Central memory CD8-positive, alpha-beta T cell (primary cell): ENCODE measurements around the gene EML6.
A peak's percentile ranks its signal among the peaks of the same experiment; 100 is the strongest.

Experiments used
- ATAC-seq: fragments of 150-1000 bp; cut with Tn5 transposase; replicated peaks from 2 replicates; pipeline ENCODE4 v1.10.0; 2022; ENCODE audit warnings: mild to moderate bottlenecking, moderate FRiP score, moderate number of reproducible peaks; ENCODE audit not compliant: poor library complexity, severe bottlenecking; ENCODE audit errors: extremely low read depth
- DNase-seq, 2 donors: peaks; one replicate each; pipeline ENCODE4 v3.0.0; 2021; ENCODE audit warnings: low spot score in 2 of 2
- H3K27ac Mint-ChIP-seq: one replicate; pipeline ENCODE4 v1.8.0; 2022; ENCODE audit warnings: low read depth, mild to moderate bottlenecking, moderate library complexity, mixed read lengths
- H3K27me3 Mint-ChIP-seq: one replicate; pipeline ENCODE4 v1.8.0; 2022; ENCODE audit warnings: mixed read lengths
- H3K36me3 Mint-ChIP-seq: one replicate; pipeline ENCODE4 v1.8.0; 2022; ENCODE audit warnings: mild to moderate bottlenecking, moderate library complexity, mixed read lengths; ENCODE audit not compliant: insufficient read depth
- H3K4me1 Mint-ChIP-seq: one replicate; pipeline ENCODE4 v1.8.0; 2022; ENCODE audit warnings: mixed read lengths
- H3K4me3 Mint-ChIP-seq: one replicate; pipeline ENCODE4 v1.8.0; 2022; ENCODE audit warnings: mild to moderate bottlenecking, moderate library complexity, mixed read lengths
- H3K9me3 Mint-ChIP-seq: one replicate; pipeline ENCODE4 v1.8.0; 2022; ENCODE audit warnings: mixed read lengths

Gene EML6

DNA sequence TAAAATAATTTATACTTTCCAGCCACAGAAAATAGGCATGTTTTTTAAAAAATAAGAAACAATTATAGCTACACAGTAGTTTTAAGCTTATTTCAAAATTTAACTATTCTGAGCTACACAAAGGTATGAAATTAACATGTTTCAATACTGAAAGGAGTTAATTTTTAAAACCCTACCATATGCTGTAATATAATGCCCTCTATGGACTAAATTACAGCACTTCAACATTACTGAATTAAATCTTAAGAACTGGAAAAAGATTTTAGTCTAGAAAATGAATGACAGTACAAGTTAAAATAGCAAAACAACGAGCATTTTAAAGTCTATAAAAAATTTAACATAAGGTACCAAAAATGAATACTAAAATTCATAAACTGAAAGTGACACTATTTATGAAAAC, 290.5 kb downstream of the EML6 start:
- Mint-ChIP-seq H3K9me3 (no peaks in the 10 kb centered on the region), H3K4me3 (no peak overlapping the region), H3K36me3 (peaks cover 8% of the 10 kb centered on the region), H3K4me1 (peaks cover 47% of the 10 kb centered on the region), H3K27me3 (no peaks in the 10 kb centered on the region), H3K27ac (peak overlapping the region; percentile 44)
- DNase-seq (no peak), ATAC-seq (no peak)

DNA sequence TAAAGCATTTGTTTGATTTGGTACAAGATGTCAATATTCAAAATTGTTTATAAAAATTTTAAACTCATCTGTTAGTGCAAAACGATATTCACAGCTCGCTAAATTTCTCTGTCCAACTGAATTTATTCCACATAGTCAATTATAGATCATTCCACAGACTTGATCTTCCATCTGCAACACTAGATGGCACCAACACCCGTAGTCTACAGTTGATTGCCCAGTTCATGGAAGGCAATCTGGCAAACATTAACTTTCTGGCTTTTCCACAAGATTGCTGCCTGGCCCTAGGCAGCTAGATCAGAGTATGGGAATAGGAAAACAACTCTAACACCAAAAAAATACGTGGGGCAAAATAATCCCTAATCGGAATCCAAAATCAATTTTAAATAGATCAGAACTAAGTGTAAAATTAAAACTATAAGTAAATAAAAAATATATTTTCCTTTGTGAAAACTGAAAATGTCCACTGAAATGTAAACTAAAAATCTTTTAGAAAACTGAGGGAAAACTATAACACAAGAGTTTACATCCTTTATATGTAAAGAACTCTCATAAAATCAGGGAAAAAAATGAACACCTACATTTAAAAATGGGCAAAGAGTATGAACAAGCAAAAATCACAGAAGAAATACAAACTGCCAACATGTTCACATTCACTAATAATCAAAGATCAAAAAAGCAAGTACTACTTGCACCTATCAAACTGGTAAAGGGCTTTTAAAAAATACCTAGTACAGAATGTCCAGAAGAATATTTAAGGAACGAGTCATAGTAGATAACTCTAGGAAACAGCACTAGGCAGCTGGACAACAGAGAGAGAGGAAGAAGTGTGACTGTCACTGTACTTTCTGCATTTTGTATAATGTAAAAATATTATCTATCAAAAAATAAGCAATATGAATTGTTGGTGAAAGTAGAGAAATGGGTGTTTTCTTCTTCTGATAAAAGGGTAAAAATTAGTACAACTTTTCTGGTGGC, 291.8 kb downstream of the EML6 start:
- Mint-ChIP-seq H3K27ac (peak overlapping the region; percentile 9), H3K4me1 (peaks cover 55% of the 10 kb centered on the region), H3K27me3 (no peaks in the 10 kb centered on the region), H3K36me3 (peaks cover 3% of the 10 kb centered on the region), H3K4me3 (no peak overlapping the region), H3K9me3 (no peaks in the 10 kb centered on the region)
- no peak for DNase-seq
- no peak for ATAC-seq

DNA sequence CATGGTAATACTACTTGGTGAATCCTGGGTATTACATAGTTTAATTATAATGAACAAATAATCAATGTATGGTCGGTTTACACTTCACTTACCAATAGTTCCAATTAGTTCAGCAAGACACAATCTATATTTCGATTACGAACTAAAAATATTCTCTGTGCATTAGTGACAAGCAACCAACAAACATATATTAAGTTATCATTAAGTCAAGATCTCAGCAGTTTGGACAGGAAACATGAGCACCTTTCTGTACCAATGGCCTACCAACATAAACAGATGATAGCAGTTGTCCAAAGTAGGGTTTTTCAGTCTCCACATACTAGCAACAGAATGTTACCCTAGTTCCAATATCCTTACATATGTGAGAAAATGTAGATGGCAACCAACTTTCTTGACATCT, 294.0 kb downstream of the EML6 start:
- peak overlapping the region; percentile 11 for H3K27ac Mint-ChIP-seq
- no peaks in the 10 kb centered on the region for H3K27me3 Mint-ChIP-seq
- no peak overlapping the region for H3K4me3 Mint-ChIP-seq
- H3K4me1 Mint-ChIP-seq = peaks cover 46% of the 10 kb centered on the region
- no peaks in the 10 kb centered on the region for H3K9me3 Mint-ChIP-seq
- peaks cover 3% of the 10 kb centered on the region for H3K36me3 Mint-ChIP-seq
- DNase-seq (no peak), ATAC-seq (no peak)

DNA sequence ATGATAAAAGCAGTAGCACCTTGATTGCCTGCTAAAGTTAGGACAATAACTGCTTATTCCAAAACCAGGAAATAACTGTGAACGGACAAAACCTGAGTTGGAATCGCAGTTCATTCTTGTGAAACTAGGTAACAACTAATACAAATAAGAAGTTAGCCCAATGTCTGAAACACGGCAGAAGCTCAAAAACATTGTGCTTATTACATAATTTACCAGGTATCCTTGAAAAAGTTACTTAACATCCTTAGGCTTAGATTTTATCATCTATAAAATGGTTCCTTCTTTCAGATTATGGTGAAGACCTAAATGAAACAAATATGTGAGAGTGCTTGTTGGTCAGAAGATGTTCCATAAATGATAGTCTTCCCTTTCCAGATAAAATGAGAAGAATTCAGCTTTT, 294.4 kb downstream of the EML6 start:
- Mint-ChIP-seq H3K9me3 (no peaks in the 10 kb centered on the region), H3K4me3 (no peak overlapping the region), H3K27me3 (no peaks in the 10 kb centered on the region), H3K4me1 (peaks cover 46% of the 10 kb centered on the region), H3K36me3 (peaks cover 3% of the 10 kb centered on the region), H3K27ac (peak overlapping the region; percentile 11)
- DNase-seq = no peak
- ATAC-seq = no peak

DNA sequence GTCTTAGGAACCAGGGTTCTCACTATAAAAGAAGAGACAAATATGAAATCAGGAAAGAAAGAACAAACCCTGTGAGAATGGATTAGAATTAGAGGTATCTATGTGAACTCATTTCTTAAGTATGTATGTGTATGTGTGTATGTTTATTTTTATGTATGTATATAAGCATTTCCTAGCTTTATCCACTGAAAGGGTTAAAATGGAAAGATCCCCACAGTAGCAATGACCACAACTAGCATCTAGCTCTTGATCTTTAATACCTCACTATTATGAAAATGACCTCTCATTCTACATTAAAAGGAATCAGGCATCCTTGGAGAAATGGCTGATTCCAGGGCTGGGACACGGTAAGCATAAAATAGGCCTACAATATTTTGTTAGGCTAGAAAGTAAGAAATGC, 295.2 kb downstream of the EML6 start:
- DNase-seq = no peak
- H3K4me3 Mint-ChIP-seq = no peak overlapping the region
- no peaks in the 10 kb centered on the region for H3K27me3 Mint-ChIP-seq
- H3K4me1 Mint-ChIP-seq = peaks cover 39% of the 10 kb centered on the region
- H3K9me3 Mint-ChIP-seq = no peaks in the 10 kb centered on the region
- ATAC-seq = no peak
- peaks cover 3% of the 10 kb centered on the region for H3K36me3 Mint-ChIP-seq
- peak overlapping the region; percentile 11 for H3K27ac Mint-ChIP-seq

DNA sequence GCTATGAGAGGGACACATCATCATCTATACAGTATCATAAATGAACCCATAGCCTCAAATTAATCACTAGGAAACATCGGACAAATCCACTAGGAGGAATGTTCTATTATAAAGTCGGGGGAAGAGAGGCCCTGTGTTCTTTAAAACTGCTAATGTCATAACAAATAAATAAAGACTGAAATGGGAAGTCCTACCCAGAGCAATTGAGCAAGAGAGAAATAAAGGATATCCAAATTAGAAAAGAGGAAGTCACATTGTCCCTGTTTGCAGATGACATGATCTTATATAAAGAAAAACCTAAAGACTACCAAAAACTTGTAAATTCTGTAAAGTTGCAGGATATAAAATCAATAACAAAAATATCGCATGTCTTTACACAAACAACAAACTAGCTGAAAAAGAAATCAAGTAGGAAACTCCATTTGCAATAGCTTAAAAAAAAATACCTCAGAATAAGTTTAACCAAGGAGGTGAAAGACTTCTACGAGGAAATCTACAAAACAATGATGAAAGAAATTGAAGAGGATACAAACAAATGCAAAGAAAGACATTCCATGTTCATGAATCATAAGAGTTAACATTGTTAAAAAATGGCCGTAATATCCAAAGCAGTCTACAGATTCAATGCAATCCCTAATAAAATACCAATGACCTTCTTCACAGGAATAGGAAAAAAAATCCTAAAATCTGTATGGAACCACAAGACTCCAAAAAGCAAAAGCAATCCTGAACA, 296.2 kb downstream of the EML6 start:
- no peaks in the 10 kb centered on the region for H3K9me3 Mint-ChIP-seq
- H3K4me1 Mint-ChIP-seq = peaks cover 37% of the 10 kb centered on the region
- no peak for ATAC-seq
- no peak overlapping the region for H3K4me3 Mint-ChIP-seq
- H3K27me3 Mint-ChIP-seq = no peaks in the 10 kb centered on the region
- peak overlapping the region; percentile 11 for H3K27ac Mint-ChIP-seq
- peaks cover 2% of the 10 kb centered on the region for H3K36me3 Mint-ChIP-seq
- no peak for DNase-seq
